ENCODE results near the gene AGFG2.
"Not testable (repeated sequence)": the region's sequence is repeated elsewhere in the genome, so short reads cannot be mapped to it uniquely, and the experiment has no call there.

Gene AGFG2

DNA sequence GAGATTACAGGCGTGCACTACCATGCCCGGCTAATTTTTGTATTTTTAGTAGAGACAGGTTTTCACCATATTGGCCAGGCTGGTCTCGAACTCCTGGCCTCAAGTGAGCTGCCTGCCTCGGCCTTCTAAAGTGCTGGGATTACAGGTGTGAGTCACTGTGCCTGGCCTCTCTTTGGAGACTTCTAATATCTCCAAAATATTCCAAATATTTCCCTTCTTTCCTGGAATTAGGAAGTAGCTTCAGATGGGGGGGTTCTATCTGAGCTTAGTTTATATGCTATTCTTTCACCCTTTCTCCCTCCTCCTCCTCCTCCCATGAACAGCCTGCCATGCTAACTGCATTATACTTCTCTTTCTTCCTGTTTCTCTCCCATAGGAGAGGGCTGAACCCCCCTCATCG is 9.4 kb downstream of the AGFG2 start:
- DNase-seq (ENCODE audit: low read depth in 2 of 2) = not testable (repeated sequence)

DNA sequence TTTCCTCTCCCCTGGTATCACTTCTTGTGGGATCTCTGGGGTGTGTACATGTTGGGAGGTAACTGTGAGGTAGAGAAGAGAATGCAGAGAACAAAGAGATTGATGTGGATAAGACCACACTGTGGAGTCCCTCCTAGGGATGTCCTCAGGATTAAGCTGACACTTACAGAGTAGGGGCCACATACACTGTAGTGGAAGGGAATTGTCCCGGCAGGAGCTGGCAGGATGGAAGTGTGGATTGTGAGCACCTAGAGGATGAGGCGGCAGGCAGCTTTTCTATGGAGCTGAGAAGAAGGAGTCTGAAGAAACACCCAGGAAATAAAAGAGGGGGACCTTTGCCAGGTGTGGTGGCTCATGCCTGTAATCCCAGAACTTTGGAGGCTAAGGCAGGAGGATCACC is 13.5 kb downstream of the AGFG2 start:
- DNase-seq (ENCODE audit: low read depth in 2 of 2) = no peak

DNA sequence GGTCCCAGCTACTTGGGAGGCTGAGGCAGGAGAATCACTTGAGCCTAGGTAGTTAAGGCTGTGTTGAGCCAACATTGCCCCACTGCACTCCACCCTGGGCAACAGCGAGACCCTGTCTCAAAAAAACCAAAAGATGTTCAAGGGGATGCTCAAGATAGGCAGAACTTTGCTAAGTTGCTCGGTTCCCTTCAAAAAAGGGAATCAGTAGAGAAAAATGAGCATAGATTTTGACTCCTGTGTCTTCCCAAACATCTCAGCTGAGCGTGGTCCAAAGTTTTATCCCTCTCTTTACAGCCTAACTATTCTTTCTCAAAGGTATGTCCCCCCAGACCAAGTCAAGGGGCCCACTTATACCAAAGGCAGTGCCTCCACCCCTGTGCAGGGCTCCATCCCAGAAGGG is 14.0 kb downstream of the AGFG2 start:
- DNase-seq (ENCODE audit: low read depth in 2 of 2) = no peak

DNA sequence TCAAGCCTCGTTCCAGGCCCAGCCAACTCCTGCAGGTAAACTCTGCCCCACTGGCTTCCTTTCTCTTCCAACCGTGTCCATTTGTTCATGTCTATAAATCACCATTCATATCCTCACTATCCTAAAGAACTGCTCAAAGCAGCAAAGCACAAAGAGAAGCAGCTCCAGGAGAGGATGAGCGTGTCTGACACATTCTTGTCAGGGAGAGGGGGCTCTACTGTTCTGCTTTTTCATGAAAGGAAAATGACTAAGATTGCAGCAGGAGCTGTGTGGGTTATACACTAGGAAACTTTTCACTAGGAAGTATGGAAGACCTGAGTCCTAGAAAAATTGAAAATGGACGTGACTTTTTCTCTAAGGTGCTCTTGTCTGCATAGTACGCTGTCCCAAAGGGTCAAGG is 16.7 kb downstream of the AGFG2 start:
- no peak for DNase-seq (ENCODE audit: low read depth in 2 of 2)

DNA sequence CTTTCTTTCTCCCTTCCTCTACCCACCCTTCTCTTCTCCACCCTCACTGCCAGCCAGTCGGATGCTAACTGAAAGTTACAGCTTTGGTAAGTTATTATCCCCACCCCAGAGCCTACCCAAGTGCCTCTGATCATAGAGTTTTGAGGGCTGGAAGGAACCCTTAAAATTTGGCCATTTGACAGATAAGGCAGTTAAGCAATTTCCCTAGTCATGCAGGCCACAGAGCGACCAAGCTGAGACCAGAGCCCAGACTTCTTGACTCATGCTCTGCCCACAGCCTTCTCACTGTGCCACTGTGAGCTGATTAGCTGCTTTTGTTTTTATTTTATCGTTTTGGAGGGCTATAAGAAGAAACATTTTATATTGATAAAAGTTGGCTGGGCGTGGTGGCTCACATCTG is 17.5 kb downstream of the AGFG2 start:
- DNase-seq (ENCODE audit: low read depth in 2 of 2) = no peak

DNA sequence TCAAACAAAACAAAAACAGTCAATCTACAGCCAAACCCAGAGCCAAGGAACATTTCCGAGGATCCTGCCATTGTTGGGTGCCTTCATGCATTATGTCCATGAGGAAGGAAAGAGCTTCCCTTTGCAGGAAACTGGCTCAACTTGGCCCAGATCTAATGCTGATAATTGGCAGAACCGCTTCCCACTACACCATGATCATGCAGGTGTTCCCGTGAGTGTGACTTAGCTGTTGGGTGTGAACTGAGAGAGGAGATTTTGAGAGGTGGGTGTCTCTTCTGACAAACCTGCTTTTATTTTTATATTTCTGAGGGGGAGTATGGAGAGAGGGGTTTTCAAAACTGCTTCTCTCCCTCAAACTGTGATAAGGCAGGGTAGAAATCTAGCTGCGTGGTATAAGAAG is 20.1 kb downstream of the AGFG2 start:
- DNase-seq (ENCODE audit: low read depth in 2 of 2) = no peak

DNA sequence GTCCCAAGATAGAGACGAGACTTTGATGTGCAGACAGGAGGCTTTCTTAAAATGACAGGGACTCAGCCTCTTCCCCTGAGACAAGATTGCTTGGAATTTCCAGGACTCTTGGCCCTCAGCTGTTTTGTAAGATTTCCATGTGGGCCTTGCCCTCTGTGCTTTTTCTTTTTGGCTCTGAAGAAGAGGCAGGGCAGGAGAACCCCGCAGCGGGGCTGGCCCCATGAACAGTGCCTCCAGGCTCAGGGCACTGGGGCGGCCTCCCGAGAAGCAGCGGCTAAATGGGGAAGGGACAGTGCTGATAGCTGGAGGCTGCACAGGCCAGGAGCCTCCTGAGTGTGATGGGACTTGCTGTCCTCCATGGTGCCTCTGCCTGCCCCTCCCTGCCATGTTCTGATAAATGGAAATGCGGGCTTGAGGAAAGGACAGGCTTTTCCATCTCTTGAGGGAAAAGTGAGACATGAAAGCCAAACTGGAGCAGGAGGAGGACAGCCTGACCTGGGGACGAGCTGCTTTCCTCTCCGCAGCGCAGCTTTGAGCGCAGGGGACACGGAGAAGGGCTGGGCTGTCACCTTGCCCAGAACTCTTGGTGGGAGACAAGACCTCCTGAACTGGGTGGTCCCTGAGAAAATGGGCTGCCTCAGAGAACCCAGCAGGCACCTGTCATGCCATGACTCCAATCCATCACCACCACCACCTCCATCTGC is 22.6 kb downstream of the AGFG2 start:
- DNase-seq (ENCODE audit: low read depth in 2 of 2) = no peak

DNA sequence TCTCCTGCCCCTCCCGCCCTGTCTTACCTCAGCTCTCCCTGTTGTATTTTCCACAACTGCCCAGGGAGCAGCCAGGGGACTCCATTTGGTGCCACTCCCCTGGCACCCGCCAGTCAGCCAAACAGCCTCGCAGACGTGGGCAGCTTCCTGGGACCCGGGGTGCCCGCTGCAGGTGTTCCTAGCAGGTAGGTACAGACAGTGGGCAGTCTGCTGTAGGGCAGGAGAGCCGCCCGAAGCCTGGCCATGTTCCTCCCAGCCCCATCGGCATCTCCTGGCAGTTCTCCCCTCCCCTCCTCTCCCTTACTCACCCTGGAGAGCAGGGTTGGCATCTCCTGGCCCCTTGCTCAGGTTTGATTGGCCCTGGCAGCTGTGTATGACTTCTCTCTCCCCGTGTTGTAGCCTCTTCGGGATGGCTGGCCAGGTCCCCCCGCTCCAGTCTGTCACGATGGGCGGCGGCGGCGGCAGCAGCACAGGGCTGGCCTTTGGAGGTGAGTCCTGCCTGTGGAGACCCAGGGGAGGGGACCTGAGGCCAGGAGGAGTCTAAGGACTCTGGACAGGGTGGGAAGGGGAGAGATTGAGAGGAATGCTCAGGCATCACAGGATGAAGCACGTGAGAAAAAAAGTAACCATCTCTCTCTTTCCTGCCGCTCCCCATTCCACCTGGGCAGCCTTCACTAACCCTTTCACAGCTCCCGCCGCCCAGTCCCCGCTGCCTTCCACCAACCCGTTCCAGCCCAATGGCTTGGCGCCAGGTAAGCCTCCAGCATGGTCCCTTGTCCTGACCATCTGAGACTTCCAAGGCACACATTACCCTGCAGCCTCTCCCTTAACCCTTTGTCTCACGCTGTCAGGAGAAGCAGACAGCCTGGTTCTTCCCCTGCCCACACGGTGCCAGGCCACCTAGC is 23.4 kb downstream of the AGFG2 start:
- DNase-seq (ENCODE audit: low read depth in 2 of 2) = no peak

DNA sequence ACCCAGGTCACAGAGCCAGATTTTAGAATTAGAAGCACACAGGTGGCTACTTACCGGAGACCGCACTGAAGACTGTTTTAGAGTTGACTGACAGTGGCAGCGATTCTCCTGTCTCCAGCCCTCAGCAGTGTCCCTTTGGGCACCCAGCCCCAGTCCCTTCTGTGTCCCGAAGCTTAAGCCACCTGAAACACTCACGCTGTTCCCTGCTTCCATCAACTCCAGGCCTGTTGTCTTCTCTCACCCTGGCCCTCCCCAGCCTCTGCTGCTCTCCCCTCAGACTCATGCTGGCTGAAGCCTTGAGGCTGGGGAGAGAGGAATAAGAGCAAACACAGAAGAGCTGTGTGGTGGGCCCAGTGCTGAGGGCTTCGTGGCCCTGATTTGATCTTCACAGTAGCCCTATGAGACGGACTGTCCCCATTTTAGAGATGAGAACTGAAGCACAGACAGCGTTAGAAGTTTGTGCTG is 24.1 kb downstream of the AGFG2 start:
- DNase-seq (ENCODE audit: low read depth in 2 of 2) = no peak

DNA sequence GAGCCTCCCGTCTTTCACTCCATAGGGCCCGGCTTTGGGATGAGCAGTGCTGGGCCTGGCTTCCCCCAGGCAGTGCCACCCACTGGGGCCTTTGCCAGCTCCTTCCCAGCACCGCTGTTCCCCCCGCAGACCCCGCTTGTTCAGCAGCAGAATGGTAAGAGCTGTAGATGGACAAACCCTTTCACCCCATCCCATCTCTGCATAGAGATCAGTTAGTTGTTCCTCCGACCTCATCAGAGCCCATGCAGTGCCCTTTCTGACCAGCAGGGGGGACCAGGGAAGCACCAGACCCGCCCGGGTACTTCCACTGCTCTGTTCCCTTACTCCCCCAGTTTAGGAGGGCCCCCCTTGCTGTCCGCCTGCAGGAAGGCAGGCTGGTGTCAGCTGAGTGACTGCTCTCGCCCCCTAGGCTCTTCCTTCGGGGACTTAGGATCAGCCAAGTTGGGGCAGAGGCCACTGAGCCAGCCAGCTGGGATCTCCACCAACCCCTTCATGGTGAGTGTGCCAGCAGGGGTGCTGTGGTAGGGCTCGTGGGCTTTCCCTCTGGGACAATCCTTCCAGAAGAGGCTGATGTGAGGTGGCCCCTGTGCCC is 24.9 kb downstream of the AGFG2 start:
- peak; percentile 87 to 88 for DNase-seq (ENCODE audit: low read depth in 2 of 2)

DNA sequence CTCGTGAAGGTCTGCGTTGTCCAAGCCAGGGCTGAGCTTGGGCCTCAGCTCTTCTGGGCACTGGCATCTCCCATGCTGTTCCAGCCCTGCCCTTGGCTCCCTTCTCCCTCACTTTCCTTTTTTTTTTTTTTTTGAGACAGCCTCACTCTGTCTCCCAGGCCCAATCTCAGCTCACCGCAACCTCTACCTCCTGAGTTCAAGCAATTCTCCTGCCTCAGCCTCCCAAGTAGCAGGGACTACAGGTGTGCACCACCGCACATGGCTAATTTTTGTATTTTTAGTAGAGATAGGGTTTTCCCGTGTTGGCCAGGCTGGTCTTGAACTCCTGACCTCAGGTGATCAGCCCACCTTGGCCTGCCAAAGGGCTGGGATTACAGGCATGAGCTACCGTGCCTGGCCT is 25.4 kb downstream of the AGFG2 start:
- not testable (repeated sequence) for DNase-seq (ENCODE audit: low read depth in 2 of 2)

DNA sequence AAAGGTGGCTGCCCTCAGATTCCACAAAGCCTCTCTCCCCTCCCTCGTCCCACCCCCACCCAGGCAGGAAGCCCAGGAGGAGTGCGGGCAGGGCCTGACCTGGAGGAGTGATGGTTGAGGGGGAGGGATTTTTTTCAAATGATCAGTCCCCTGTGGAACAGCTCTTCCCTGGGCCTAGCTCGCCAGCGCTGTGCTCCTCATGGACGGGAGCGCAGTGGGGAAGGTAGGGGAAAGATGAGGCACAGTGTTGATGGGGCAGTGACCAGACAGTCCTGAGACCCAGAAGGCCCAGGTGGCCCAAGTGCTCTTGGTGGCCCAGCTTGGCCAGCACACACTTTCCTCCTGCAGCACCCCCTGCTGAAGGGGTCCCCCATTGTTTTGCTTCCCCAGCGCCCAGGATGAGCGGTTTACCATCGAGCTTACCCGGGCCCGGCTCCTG is 26.1 kb downstream of the AGFG2 start:
- DNase-seq (ENCODE audit: low read depth in 2 of 2) = no peak

DNA sequence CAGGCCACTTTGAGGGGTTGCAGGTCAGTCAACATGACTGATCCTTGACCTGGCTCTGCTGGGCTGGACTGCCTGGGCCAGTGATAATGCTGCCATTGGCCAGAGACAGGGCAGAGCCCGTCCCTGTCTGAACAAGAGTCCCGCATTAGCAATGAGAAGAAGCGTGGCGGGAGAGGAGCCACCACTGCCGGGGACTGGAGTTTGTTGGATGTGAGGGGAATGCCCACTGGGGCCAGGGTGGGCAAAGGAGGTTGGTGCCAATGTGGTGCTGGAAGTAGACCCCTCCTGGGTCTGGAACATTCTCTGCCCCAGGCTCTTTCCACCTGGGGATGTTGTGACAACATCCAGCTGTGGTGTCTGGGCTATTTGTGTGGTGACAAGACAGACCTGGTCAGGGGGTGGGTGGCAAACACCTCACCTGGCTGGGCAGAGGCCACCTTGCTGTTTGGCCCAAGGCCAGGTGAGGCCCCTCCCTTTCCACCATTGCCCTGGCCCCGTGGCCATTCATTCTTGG is 27.1 kb downstream of the AGFG2 start:
- no peak for DNase-seq (ENCODE audit: low read depth in 2 of 2)

DNA sequence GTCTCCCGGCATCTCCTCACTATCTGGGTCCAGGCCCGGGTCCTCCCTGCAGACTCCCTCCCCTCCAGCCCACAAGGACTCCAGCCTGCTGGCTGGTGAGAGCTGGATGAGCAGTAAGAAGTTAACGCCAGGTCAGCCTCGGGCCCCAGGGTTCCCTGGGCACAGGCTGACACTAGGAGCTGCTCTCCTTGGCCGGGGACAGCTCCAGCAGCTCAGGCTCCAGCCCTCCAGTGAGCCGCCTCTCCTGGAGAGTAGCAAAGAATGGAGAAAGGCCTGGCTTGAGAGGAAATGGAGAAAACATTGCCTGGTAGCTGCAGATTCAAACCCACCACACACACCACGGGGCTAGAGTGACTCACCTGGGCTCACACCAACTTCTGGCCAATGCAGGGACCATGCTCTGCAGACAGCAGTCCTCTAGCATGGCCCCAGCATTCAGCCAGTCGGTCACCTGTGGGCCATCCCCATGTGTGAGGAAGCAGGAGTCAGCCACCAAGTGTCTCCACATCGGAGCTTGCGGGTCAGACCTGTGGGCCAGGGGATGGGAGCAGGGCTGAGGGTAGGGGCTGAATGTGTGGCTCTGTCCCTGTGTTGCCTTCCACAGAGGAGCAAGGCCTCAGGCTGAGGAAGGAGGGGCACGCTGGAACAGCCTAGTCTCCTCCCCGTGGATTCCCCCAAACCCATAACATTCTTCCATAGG is 28.2 kb downstream of the AGFG2 start:
- no peak for DNase-seq (ENCODE audit: low read depth in 2 of 2)

DNA sequence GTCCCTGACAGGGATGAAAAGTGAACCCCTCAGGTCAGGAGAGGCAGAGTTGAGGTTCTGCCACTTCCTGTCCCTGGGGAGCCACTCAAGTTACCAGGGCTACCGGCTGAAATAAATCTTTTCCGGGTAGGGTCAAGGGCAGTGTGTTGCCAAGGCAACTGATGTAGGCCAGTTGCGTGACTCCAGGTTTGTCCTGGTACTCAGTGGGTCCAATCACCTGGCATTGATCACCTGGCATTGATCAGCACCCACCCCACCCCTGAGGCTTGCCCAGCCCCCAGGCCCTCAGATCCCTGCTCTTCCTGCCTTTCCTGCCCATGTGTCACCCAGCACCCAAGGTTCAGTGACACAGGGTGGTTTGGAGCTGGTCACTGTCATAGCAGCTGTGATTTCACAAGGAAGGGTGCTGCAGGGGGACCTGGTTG is 28.8 kb downstream of the AGFG2 start:
- no peak for DNase-seq (ENCODE audit: low read depth in 2 of 2)

DNA sequence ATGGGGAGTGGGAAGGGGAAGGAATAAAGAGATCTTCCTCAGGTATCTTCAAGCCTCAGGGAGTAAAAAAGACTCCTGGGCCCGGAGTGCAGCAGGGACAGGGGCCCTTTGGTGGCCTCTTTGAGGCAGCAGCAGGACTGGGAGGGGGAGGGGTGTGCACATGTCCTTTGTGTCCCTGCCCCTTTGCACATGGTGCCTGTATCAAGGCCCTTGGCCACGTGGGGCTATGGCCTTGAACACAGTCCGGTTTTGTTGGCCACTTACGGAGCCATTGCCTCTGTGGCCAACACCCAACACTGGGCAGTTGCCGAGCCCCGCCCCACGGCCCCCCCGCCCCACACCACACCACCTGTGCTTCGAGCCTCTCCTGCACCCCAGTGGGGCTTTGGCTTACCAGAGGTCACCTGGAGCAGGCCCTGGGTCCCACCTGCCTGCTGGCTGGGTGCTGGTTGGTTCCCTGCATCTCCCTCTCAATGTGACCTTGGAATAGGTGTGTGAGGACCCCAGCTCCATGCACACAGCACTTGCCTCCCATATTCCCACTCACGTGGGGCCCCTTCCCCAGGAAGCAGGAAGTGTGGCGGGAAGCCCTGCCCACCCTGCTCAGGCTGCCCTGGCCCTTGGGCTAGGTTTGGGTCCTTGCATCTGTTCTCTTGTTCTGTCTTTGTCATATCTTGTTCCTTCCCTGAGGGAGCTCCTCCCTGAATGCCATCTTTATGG is 29.3 kb downstream of the AGFG2 start:
- DNase-seq (ENCODE audit: low read depth in 2 of 2) = no peak

DNA sequence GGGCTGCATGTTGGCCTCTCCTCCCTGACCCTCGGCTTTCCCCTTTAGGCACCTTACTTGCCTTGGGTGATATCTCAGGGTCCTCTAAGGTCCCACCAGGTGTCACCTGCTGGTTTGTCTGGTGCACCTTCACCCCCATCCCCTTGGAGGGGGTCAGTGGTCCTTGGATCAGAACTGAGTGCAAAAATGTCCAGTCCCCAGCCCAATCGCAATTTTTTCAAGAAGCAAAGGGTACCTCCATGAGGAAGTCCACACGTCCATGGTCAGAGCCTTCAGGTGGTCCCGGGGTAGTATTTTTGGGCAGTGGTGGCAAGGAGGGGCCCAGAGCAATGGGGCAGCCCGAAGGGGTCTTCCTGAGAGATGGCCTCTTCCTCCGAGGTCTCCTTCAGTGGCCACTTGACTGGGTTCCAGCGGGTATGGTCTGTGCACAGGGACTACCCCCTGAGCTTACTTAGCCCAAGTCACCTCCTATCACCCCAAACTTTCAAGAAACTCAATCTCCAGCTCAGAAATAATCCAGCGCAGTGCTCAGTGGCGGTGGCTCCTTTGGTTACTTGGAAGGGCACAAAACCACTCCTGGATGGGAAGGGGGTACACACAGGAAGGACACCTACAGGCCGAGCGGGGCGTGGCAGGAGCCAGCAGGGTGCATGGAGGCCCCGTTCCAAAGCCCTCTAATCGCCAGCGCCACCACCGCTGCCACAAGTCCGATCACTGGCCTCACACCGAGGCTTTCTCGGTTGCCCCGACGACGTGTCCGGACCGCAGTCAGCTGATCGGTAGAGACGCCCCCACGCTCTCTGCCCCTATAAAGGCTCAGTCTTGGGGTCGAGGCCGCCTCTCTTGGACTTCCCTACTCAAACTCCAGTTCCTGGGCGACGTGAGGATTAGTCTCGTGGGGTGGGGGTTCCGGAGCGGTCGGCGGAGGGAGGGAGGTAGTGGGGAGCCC is 30.2 kb downstream of the AGFG2 start:
- DNase-seq (ENCODE audit: low read depth in 2 of 2) = peak in 1 of 2 donors; percentile 23

DNA sequence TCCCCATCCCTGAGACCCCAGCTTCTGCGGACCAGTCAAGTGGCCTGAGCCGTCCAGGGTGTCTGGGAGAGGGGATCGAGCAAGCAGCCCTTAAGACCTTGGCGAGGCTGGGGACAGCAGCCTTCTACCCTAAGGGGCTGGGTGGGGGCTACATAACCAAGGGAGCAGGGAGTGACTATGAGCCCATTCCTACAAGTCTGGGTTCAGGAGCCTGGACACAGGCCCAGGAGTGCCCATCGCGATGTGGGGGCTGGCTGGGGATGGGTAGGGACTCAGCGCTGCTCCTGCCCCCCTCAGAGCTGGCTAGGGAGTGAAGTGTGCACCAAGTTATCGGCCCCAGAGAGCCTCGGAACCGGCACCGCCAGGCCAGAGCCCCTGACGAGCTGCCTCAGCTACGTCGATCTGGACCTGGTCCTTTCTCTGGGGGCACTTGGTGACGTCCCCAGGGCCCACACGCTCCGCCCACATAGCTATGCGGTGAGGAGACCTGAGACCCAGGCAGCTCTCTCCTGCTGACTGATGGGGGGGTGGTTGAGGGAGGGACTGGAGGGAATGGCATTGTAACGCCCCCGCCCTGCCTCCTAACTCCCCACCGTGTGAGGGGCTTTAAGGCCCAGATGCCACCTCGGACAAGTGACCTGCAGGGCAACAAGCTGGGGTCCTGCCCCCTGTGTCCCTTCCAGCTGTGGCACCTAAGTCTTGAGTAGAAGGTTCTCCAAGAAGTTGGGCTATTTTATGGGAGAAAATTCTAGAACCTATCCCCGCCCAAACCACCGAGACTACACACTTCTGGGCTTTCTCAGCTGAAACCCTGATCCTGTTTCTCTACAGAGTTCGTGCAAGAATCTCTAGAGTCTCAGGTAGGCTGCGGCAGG is 32.2 kb downstream of the AGFG2 start:
- no peak for DNase-seq (ENCODE audit: low read depth in 2 of 2)

DNA sequence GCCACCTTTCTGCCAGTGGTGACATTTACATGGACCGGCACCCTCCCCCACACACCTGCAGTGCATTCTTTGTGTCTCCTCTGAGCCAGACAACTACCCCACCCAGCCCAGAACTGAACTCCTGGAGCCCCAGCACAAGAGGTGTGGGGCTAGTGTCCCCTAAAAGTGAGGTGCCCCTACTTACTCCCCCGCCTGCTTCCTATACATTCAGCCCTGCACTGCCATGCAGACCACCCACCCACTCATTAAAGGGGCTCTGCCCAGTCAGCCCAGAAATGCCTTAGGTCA is 32.8 kb downstream of the AGFG2 start:
- DNase-seq (ENCODE audit: low read depth in 2 of 2) = no peak

Measured in stimulated activated CD4-positive, alpha-beta T cell treated with anti-CD3 and anti-CD28 coated beads, Interleukin-1b, Interleukin-23, amount 100 ng/mL, for 4 hours (primary cell).